Islet precursor cell (in vitro differentiated cells): ENCODE data around the gene KCTD11.
A peak's percentile ranks its signal among the peaks of the same experiment; 100 is the strongest.

Experiments
- DNase-seq: peaks from one replicate; pipeline ENCODE4 v3.0.0-alpha.2; 2018

The KCTD11 gene

DNA sequence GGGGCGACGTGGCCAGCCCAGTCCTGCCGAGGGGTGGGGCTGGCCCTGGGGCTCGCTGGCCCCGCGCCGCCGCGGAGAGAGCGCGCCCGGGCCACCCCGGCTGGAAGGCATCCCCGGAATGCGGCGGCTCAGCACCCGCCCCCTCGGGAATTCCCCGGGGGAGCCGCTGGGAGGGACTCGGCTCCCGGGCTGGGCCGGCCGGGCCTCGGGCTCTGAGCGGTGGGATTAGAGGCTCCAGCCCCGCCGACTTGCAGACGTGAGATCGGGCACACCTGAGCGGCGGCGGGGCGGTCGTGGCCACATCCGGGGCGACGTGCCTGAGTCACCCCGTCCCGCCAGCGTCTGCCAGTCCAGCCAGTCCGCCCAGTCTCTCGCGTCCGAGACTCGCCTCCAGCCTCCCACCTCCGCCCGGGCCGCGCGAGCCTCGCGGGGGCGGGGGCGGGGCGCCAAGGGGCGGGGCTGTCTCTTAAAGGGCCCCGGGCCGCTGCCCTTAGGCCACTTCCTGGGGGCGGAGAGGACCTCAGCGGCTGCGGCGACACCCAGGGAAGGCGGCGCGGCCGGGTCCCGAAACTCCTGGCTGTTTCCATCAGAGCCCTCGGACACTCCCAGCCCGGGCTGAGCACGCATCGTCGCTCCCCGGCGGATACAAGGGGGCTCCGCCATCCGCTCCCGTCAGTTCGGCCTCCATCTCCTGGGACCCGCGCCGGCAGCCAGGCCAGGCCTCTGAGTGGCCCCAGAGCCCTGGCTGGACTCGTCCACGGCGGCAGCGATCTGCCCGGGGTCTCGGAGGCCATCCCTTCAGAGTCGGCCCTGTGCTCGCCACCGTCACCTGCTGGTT is at the start of gene KCTD11:
Gene KCTD11 (plus strand): TSS at position 498 of the 838 bp plus-strand sequence.
- peak; percentile 100 for DNase-seq

DNA sequence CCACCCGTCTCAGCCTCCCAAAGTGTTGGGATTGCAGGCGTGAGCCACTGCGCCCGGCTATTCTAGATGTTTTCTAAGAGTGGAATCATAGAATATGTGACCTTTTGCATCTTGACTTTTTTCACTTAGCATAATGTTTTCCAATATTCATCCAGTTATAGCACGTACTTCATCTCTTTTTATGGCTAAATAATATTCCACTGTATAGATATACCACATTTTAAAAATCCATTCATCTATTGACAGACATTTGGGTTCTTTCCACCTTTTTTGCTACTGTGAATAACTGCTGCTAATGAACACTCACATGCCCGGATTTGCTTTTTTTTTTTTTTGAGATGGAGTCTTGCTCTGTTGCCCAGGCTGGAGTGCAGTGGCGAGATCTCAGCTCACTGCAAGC is 47.8 kb upstream of the KCTD11 start:
- no peak for DNase-seq

DNA sequence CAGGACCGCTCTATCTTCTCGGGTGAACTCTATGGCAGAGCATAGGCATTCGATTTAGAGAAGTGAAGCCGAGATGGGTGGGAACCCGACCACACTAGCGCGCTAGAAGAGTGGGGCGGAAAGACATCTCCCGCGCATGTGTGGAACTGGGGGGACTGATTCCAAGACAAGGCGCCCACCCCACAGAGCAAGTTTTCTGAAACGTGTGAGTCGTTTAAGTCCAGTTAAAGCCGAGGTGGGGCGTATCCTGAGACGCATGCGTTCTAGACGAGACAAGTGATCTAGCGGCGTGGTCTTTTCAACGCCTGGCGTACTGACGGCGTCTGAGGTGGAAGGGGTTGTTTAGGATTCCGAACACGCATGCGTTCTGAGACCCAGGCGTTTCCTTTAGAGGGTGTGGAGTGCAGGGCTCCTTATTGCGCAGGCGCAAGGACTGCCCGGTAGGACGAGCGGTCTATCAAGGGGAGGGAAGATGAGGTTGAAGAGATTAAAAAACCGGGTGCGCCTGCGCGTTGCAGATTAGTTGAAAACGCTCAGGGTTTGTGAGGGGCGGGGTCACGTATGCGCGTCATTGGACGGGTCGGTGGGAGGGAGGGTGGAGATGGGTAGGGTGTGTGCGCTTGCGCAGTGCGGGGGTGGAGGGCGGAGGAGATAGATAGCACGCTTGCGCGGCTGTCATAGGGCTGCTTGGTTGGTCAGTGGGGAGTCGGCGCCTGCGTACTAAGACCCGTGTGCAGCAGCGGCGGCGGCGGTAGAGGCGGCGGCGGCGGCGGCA is 44.9 kb upstream of the KCTD11 start, which contains the start of gene EIF5A:
Gene EIF5A (plus strand): TSS at position 718 of the 775 bp plus-strand sequence. CDS start 2,008 bp downstream, outside the sequence.
- DNase-seq, result peak; percentile 100

DNA sequence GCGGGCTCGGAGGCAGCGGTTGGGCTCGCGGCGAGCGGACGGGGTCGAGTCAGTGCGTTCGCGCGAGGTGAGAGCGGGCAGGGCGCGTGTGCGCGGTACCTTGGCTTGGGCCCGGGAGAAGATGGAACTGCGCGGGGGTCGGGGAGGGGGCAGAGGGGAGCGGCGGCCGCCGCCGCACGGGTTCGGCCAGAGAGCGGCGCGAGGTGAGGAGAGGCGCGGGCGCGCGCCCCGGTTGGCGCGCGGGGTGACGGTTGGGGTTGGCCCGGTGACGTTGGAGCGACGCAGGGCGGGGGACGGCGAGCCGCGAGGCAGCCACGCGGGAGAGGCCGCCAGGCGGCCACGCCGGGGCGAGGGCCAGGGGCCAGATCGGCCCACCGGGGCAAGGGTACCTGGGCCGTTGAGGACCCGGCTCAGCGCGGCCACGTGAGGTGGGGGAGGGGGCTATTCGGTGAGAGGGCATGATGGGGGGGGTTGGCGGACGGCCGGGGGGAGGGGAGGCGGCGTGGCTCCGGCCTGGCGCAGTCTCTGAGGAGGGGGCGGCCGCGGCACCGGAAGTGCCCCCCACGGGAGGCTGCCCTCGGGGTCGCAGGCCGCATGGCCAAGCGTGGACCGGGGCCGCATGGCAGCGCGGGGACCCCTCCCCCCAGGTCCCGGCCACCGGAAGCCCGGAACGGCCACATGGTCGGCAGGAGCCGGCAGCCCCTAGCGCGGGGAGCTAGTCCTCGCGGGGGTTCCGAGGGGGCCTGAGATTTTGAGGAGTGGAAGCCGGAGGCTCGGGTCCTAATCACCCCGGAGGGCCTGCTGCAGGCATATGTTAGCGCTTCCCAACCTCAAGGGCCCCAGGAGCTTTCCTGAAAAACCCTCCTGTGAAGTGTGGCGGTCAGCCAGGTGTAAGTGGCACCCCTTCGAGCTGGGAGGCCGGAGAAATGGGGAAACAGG is 44.0 kb upstream of the KCTD11 start:
- peak; percentile 65 for DNase-seq

DNA sequence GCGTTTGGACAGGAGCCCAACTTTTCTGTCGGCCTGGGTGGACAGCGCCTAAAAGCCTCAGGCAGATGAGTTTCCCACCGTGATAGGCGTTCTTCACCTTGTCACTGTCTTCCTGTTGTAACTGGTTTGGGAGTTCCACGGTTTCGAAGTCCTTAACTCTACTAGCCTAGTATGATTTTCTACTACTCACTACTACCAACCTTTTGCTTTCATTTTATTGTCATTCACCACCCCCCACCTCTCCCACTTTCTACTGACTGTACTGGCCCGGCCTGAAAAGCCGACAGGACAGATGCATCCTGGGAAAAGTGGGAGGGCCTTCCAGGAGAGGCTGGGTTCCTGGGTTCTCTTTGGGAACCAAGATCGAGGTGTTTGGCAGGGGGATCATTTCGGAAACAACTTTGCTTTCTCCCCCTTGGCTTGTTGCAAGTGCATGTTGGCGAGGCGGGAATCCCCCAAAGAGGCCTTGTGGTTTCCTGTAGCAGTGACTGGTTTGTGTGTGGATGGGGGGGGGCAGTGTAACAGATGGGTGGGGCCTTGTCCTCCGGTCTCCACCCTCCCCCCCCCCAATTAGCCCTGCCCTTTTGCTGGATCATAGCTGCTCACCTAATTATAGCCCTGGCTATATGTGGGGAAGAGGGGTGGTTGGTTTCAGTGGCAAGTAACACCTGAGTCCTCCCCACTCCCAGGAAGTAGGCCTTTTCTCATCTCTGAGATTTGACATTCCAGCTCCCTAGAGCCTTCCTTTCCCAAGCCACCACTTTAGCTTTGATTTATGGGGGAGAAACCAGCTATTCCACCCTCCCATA is 43.1 kb upstream of the KCTD11 start:
- DNase-seq, result peak; percentile 92

DNA sequence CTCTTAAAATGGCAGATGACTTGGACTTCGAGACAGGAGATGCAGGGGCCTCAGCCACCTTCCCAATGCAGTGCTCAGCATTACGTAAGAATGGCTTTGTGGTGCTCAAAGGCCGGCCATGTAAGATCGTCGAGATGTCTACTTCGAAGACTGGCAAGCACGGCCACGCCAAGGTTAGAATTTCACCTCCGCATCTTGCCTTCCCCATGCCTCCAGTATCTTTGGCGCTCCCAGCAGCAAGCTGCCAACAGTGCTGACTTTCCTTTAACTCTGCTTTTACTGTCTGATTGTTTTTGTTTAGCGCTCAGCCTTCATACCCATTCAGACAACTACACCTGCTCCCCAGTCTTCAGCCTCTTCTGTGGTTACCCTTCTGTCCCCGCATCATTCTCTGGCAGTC is 42.3 kb upstream of the KCTD11 start:
- peak; percentile 43 for DNase-seq

DNA sequence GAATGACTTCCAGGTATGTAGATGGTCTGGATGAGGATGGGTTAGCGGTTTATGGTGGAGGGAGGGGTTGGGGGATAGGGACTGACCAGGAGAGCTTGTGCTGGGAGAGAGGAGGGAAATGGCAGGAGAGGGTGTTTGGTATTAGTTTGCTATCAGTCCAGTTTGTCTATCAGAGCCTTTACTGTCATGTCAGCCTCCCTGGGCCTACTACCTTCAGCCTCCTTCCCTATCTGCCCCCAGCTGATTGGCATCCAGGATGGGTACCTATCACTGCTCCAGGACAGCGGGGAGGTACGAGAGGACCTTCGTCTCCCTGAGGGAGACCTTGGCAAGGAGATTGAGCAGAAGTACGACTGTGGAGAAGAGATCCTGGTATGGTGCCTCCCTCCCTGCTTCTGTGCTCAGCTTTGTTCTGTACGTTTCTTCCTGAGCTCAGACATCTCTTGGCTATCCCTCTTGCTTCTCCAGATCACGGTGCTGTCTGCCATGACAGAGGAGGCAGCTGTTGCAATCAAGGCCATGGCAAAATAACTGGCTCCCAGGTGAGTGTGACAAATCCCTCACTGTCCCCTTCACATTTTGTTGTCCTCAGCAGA is 40.8 kb upstream of the KCTD11 start:
- no peak for DNase-seq

DNA sequence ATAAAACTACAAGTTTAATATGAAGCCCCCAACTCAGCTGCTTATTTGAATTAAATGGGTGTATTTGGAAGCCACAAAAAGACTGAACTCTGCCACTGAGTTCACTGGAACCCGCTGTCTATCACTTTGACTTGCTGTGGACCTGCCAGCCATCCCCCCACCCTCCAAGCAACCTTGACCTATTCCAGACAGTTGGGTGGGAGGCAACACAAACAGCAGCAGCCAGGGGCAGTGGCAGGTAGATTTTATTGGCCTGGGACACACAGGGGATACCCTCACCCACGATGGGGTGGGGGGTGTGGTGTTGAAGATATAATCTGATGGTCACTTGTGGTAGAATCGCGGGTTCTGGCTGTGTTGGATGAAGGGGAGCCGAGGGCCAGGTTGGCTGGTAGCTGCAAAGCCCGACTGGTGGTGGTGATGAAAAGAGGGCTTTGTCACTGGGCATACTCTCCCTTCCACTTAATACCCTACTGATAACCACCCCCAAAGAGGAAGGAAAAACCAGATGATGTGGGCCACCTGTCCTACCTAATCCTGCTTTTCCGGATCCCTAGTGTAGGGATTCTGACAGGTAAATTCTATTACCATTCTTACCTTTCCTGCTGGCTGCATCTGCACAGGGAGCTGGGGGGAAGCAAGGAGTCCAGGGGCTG is 39.4 kb upstream of the KCTD11 start:
- DNase-seq, result no peak

DNA sequence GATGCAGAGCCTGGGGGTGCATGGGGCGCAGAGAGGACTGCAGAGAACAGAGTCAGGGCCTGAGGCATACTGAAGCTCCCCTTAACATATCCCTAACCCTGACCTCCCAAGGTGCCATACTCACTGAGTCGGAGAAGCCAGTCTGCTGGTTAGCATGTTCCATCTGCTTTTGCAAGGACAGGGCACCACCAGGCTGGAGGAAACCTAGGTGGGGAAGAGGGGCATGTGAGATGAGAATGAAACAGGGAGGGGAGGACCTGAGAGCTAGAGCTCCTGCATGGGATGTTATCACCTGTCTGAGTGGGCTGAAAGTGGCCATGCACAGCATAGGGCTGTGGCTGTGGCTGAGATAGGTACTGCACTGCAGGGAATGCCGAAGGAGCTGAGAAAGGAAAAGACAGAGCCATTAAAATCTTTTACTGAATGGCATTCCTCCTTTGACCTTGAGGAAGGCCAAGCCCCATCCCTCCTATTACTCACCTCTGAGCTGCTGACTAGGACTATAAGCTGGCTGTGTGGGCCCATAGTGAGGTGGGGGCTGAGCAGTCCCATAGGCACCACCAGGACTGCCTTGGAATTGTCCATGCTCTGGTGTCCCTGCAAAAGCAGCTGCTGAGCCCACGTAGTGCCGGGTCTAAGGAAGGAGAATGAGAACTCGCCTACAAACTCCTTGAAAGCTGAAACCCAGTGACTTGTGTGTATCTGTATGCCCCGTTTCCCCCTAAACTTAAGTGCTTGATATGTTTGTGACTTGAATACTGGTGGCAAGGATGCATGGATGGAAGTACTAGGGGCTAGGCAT is 38.7 kb upstream of the KCTD11 start:
- DNase-seq, result peak; percentile 76

DNA sequence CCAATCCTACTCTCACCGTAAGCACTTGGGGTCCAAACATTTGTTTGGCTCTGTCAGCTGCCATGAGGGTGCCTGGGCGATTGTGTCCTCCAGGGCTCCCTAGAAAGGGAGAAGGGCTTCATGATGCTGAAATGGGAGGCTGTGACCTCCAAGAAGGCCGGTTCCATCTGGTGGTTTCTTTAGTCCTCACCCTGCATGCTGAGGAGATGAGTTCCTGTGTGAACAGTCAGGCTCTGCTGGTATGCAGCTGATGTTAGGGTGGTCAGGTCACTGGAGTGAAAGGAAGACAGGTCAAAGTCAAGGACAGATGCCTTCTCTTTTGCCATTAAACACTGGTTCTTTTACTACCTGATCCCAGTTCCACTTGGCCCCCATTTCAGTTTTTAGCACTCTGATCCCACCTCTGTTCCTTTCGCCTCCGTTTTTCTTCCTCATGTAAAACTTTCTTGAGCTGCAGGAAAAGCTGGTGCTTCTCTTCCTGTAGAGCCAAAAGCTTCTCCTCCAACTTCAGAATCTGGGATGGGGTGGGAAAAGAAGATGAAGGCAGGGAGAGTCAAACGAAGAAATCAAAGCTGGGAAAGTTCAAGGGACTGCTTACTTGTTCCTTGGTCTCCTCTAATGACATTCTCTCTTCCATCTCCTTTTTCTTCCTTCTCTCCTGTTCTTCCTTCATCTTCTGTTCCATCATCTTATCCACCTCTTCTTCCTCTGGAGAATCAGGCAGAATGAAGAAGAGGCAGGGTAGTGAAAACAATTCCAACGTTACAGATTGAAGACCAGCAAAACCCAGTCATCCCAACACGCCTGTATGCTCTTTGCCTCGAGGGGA is 37.9 kb upstream of the KCTD11 start:
- peak; percentile 62 for DNase-seq

DNA sequence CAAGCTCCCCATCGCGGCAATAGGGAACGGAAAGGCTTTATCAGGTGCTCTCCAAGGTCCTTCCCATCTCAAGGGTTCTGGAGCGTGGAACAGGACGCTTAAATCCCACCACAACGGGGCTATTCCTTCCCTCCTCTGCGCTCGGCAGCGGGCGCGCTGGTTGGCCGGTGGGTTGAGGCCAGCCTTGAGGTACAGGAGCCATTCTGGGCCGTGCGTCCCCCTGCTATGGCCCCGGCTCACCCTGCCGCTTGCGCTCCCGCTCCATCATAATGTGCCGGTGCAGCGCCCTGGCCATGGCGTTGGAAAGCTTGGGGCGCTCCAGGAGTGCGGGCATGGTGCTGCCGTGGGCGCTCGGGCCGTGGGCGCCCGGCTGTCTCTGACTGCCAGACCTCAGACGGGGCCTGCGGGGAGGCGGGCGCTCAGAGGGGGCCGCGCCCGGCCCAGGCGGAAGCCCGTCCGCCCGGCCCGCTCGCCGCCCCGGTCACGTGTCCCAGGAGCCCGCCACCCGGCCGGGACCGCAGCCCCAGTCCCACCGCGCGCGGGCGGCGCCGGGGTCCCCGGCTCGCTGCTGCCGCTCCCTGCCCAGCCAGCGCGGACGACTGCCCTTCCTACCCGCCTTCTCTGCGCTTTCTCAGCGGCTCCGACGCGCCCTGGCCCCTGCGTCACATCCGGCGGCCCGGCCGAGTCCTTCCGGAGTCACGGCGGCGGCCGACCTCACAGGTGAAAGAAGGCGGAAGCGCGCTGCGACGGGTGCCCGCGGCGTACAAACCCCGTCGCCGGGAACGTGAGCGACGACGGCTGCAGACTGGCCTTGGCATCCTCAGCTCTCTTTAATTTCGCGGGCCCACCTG is 37.0 kb upstream of the KCTD11 start, which contains the start of gene GPS2:
Gene GPS2 (minus strand): TSS at position 642 of the 851 bp plus-strand sequence. CDS start 308 bp downstream, at position 334.
- peak; percentile 97 for DNase-seq

DNA sequence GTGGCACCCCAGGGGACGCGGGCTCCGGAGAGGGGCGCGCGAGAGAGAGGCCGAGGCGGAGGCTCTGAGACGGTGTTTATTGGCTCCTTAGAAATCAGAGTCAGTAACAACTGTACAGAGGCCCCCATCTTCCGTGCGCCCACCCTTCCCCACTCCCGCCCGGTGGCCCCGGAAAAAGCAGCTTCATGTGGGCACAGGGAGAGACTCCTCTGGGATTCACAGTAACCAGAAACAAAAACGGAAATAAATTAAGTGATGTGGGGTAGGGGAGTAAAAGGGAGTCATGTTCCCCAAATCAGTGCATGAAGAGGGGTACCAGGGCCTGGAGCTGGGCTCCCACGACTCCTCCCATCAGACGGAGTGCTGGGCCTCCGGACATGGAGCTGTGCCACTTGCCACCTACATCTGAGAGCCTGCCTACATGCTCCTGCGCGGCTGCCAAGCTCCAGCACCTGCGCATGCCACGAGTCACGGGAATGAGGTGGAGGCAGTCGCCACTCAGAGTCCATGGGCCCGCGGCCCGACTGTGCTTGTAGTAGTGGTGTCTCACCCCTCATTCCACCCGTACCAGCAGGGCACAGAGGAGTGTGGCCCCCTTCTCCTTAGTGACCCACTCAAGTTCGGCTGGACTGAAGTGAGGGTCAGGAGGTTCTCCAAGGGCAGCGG is 36.3 kb upstream of the KCTD11 start:
- DNase-seq, result no peak

DNA sequence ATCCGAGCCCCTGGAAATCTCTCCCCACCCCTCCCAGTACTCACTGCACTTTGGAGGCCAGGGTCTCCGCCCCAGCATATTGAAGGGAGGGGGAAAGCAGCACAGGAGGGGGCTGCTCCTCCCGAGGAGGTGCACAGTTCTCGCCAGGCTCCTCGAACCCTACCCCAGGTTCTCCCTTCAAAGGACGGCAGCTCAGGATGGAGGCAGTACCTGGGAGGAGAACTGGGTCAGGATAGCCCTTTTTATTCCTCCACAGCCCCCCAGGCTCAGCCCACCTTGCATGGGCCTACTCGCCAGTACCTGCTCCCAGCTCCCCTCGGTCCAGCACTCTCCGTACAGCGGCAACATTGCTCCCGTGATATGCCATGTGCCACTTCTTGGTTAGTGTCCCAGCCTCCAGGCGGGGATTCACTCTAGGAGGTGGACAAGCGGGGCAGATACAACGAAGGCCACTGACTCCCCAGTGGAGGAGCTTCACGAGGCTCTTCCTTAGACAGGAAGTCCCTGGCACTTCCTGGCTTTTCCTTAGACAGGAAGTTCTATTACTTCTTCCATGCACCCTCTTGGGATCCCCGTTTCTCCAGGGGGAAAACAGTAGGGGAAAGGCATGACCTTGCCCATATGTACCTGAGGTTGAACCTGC is 34.7 kb upstream of the KCTD11 start:
- DNase-seq, result no peak

DNA sequence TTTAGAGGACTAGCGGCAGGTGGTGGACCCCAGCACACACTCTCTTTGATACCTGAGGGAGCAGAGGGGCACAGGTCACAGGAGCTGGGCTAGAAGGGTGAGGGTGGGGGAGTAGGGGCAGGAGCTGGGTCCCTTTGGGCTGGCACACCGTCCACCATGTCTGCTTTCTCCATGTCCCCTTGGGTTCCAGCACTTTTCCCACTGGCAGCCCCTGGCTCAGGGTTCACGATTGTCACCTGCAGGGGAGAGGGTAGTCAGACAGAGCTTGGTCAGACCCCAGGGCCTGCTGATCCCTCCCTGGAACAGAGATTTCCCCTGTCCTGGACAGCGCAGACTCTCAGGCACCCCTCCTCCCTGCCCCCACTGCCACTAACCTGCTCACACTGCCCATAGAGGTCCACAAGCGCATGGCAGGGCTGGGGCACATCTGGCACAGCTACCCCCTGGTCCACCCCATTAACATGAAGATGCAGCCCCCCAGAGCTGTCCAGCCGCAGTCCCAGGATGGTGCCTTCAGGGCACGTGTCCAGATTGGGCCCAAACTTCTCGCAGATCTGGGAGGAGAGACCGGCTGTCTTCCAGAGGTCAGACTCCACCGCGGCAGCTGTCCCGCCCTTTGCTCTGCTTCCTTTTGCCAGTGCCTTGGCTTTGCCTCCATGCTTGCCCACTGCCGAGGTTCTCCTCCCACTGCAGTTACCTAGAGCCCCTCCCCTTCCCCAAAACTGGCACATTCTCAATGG is 33.7 kb upstream of the KCTD11 start:
- DNase-seq, result no peak

DNA sequence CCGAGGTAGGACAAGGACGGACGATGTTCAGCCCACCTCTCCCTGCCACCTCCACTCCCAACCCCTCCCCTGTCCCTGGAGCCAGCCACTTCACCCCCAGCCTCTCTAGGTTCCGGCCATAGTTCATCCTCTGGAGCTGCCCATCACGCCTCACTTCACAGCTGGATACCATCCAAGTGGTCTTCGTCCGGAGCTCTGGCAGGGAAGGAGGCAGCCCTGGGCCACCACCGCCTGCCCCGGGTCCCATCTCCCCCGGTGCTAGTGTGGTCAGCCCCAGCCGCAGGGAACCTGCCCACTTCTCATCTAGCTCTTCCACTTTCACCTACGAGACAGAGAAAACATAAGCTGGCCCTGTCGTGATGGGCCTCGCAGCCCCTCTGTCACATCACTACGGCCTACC is 30.5 kb upstream of the KCTD11 start:
- DNase-seq, result no peak
